IMR-90 (cell line): Measurements from ENCODE around the gene BNIP5. TPM values are rescaled to one million over a fixed set of nuclear protein-coding genes. Genes with fewer than 3 reads are reported as not detected.
A peak's percentile ranks its signal among the peaks of the same experiment; 100 is the strongest.

Experiments
- ATAC-seq: fragments of 200-7000 bp; cut with Tn5 transposase; 2 replicates; pipeline ENCODE4 v1.9.1; 2020; ENCODE audit warnings: low read depth, mild to moderate bottlenecking, moderate library complexity
- BruUV-seq: library from RNA; stranded (reverse); fragments of 400-500 nt; replicated peaks from 2 replicates; lab custom pipeline; 2021; lab: Mats Ljungman, UMichigan
- CTCF ChIA-PET: fragments of 300-600 bp; formaldehyde crosslinking; extraction: SDS; loops from one replicate; lab custom pipeline; 2021; ENCODE audit warnings: antibody characterized with exemption; lab: Yijun Ruan, JAX
- POLR2A ChIA-PET: fragments of 300-600 bp; sonication (Branson Sonifier 250); formaldehyde crosslinking; loops from one replicate; lab custom pipeline; 2022; ENCODE audit warnings: antibody characterized with exemption; ENCODE audit not compliant: unreplicated experiment; lab: Charles Lee
- DNase-seq: peaks from one replicate; pipeline ENCODE4 v3.0.0; 2013
- H2AFZ ChIP-seq: replicated peaks from 2 replicates; pipeline ENCODE3; 2013; ENCODE audit warnings: low read length, mild to moderate bottlenecking; ENCODE audit not compliant: poor library complexity
- H2AK5ac ChIP-seq: 2 replicates; pipeline ENCODE4 v1.6.1; 2013; ENCODE audit warnings: low read depth, low read length, inconsistent platforms
- H2AK9ac ChIP-seq: replicated peaks from 2 replicates; pipeline ENCODE3; 2013; ENCODE audit warnings: mild to moderate bottlenecking, low read depth, low read length, moderate library complexity; ENCODE audit not compliant: poor library complexity
- H2BK120ac ChIP-seq: 2 replicates; pipeline ENCODE4 v1.6.1; 2013; ENCODE audit warnings: low read depth, low read length, inconsistent platforms
- H2BK15ac ChIP-seq: 3 replicates; pipeline ENCODE4 v1.6.1; 2013; ENCODE audit warnings: low read depth, low read length, inconsistent platforms
- H2BK20ac ChIP-seq: 2 replicates; pipeline ENCODE4 v1.6.1; 2013; ENCODE audit warnings: low read depth, mild to moderate bottlenecking, inconsistent platforms, low read length, moderate library complexity
- H2BK5ac ChIP-seq: 2 replicates; pipeline ENCODE4 v1.6.1; 2013; ENCODE audit warnings: mild to moderate bottlenecking, low read depth, low read length, inconsistent platforms; ENCODE audit not compliant: poor library complexity, severe bottlenecking
- H3K14ac ChIP-seq: replicated peaks from 2 replicates; pipeline ENCODE4 v1.6.1; 2013; ENCODE audit warnings: low read depth, low read length, inconsistent platforms
- H3K18ac ChIP-seq: 2 replicates; pipeline ENCODE4 v1.6.1; 2013; ENCODE audit warnings: low read depth, low read length, control low read depth
- H3K23ac ChIP-seq: 2 replicates; pipeline ENCODE4 v1.6.1; 2013; ENCODE audit warnings: low read depth, low read length, inconsistent platforms
- H3K27ac ChIP-seq: 2 replicates; pipeline ENCODE4 v1.5.1; 2013; ENCODE audit warnings: mild to moderate bottlenecking, control low read depth, low read length; ENCODE audit not compliant: insufficient read depth
- H3K27me3 ChIP-seq: 2 replicates; pipeline ENCODE4 v1.6.1; 2013; ENCODE audit warnings: low read length; ENCODE audit not compliant: control insufficient read depth, insufficient read depth
- H3K36me3 ChIP-seq: 2 replicates; pipeline ENCODE4 v1.6.1; 2013; ENCODE audit warnings: low read length, mixed read lengths; ENCODE audit not compliant: control insufficient read depth, insufficient read depth
- H3K4ac ChIP-seq: 2 replicates; pipeline ENCODE4 v1.6.1; 2013; ENCODE audit warnings: low read depth, low read length, inconsistent platforms
- H3K4me1 ChIP-seq: 2 replicates; pipeline ENCODE4 v1.6.1; 2013; ENCODE audit warnings: low read length, mixed read lengths; ENCODE audit not compliant: control insufficient read depth, insufficient read depth
- H3K4me2 ChIP-seq: 2 replicates; pipeline ENCODE4 v1.6.1; 2013; ENCODE audit warnings: low read depth, mild to moderate bottlenecking, control low read depth, low read length, moderate library complexity
- H3K4me3 ChIP-seq: 2 replicates; pipeline ENCODE4 v1.5.1; 2013; ENCODE audit warnings: low read depth, mild to moderate bottlenecking, control low read depth, low read length, moderate library complexity; ENCODE audit not compliant: insufficient read depth
- H3K56ac ChIP-seq: 2 replicates; pipeline ENCODE4 v1.6.1; 2013; ENCODE audit warnings: low read length, inconsistent platforms; ENCODE audit not compliant: insufficient read depth; ENCODE audit errors: extremely low read depth
- H3K79me1 ChIP-seq, 2 experiments: 2 replicates each; pipeline ENCODE4 v1.6.1; 2013; ENCODE audit warnings: low read length in 2 of 2, inconsistent platforms in 1 of 2, low read depth in 1 of 2
- H3K9ac ChIP-seq: 2 replicates; pipeline ENCODE4 v1.6.1; 2013; ENCODE audit warnings: low read depth, low read length, control low read depth
- H3K9me1 ChIP-seq: 2 replicates; pipeline ENCODE4 v1.6.1; 2013; ENCODE audit warnings: low read length, inconsistent platforms; ENCODE audit not compliant: insufficient read depth
- H3K9me3 ChIP-seq: 2 replicates; pipeline ENCODE4 v1.6.1; 2013; ENCODE audit warnings: low read length; ENCODE audit not compliant: control insufficient read depth, insufficient read depth
- H4K20me1 ChIP-seq: 2 replicates; pipeline ENCODE4 v1.6.1; 2013; ENCODE audit warnings: low read length, inconsistent platforms; ENCODE audit not compliant: insufficient read depth
- H4K5ac ChIP-seq: 2 replicates; pipeline ENCODE4 v1.6.1; 2013; ENCODE audit warnings: mild to moderate bottlenecking, low read depth, low read length, control low read depth
- H4K8ac ChIP-seq, 2 experiments: 2 replicates each; pipeline ENCODE4 v1.6.1; 2013; ENCODE audit warnings: low read depth in 2 of 2, low read length in 2 of 2, control low read depth in 1 of 2, inconsistent platforms in 1 of 2
- H4K91ac ChIP-seq: 2 replicates; pipeline ENCODE4 v1.6.1; 2013; ENCODE audit warnings: low read depth, low read length, inconsistent platforms; ENCODE audit not compliant: insufficient read depth
- CEBPB ChIP-seq: IDR thresholded peaks from 2 replicates; pipeline ENCODE4 v1.6.1; 2012; ENCODE audit warnings: low read depth, low read length, improper control_type of control experiment
- ELK1 ChIP-seq: fragments of 150-350 bp; IDR thresholded peaks from 2 replicates; pipeline ENCODE4 v1.6.1; 2016; ENCODE audit warnings: low read depth, mild to moderate bottlenecking, low read length, moderate library complexity, borderline replicate concordance
- FOS ChIP-seq: fragments of 150-350 bp; IDR thresholded peaks from 2 replicates; pipeline ENCODE4 v1.6.1; 2016; ENCODE audit warnings: low read depth, low read length
- MAFK ChIP-seq: IDR thresholded peaks from 2 replicates; pipeline ENCODE4 v1.6.1; 2012; ENCODE audit warnings: low read depth, low read length, improper control_type of control experiment
- MAZ ChIP-seq: IDR thresholded peaks from 2 replicates; pipeline ENCODE4 v1.6.1; 2012; ENCODE audit warnings: low read depth, mild to moderate bottlenecking, low read length, improper control_type of control experiment, moderate library complexity, borderline replicate concordance
- RAD21 ChIP-seq: IDR thresholded peaks from 2 replicates; pipeline ENCODE4 v1.6.1; 2012; ENCODE audit warnings: low read length, improper control_type of control experiment
- RFX5 ChIP-seq: IDR thresholded peaks from 2 replicates; pipeline ENCODE4 v1.8.0; 2012; ENCODE audit warnings: low read depth, mild to moderate bottlenecking, low read length, moderate library complexity
- WGBS, 2 experiments: methylation state at CpG; one replicate each; pipeline versions ENCODE4 v1.1.5 to v1.1.7; 2013; ENCODE audit warnings: missing lambda C conversion rate in 2 of 2; ENCODE audit not compliant: insufficient read length in 1 of 2; ENCODE audit errors: extremely low coverage in 2 of 2; 5-methylcytosine and 5-hydroxymethylcytosine counted together
- dilution Hi-C: fragments of 300-500 bp; cut with HindIII; formaldehyde crosslinking; loops from one replicate; pipeline ENCODE4 v1.14.3; 2018; ENCODE audit warnings: low sequenced_read_pairs; ENCODE audit not compliant: unreplicated experiment
- in situ Hi-C: fragments of 300-500 bp; cut with MboI; formaldehyde crosslinking; loops from 3 replicates; pipeline ENCODE4 v1.14.3; 2019; ENCODE audit warnings: low sequenced_read_pairs, inconsistent platforms, mixed read lengths
- intact Hi-C: fragments of 100-400 bp; cut with micrococcal nuclease; formaldehyde crosslinking; loops from 2 replicates; pipeline ENCODE4 v1.10.0; 2022
- polyA plus RNA-seq, 3 experiments: library from polyadenylated mRNA; depleted of rRNA; stranded (reverse); fragments of >200 nt; gene quantifications; 2 replicates each; pipeline ENCODE4 v1.2.3, GENCODE V29; 2012; ENCODE audit warnings: low replicate concordance in 1 of 3
- total RNA-seq: library from RNA; depleted of rRNA; stranded (reverse); fragments of >200 nt; gene quantifications from 2 replicates; pipeline ENCODE4 v1.2.3, GENCODE V29; 2012

The BNIP5 gene
- total and polyA plus RNA-seq, 2 of the 4 experiments (the other 2 are of a cell fraction), result not detected

- no peak for ATAC-seq
- Histone ChIP-seq H3K56ac (no peak overlapping the region), H3K36me3 (no peaks in the 10 kb centered on the region), H4K91ac (no peak overlapping the region), H3K9me3 (no peaks in the 10 kb centered on the region), H2BK15ac (no peak overlapping the region), H3K9me1 (no peaks in the 10 kb centered on the region), H4K5ac (no peak overlapping the region), H4K20me1 (no peaks in the 10 kb centered on the region), H3K18ac (no peak overlapping the region), H4K8ac (no peak overlapping the region), H2AFZ (no peak overlapping the region), H3K23ac (no peak overlapping the region), H3K27me3 (peaks cover 51% of the 10 kb centered on the region), H3K4me3 (no peak overlapping the region), H3K79me1 (no peaks in the 10 kb centered on the region), H3K27ac (no peak overlapping the region), H3K4ac (no peak overlapping the region), H2BK5ac (no peak overlapping the region), H2BK20ac (no peak overlapping the region), H2BK120ac (no peak overlapping the region), H3K4me1 (no peaks in the 10 kb centered on the region), H3K9ac (no peak overlapping the region), H3K4me2 (no peak overlapping the region), H2AK9ac (no peak overlapping the region), H3K14ac (no peak overlapping the region), H2AK5ac (no peak overlapping the region)
- DNase-seq, result peak; percentile 4
- POLR2A ChIA-PET, result no interaction called here
- dilution Hi-C loops, result no loop called here
- TF ChIP-seq ELK1 (no peak), MAFK (no peak), MAZ (no peak), RFX5 (no peak), CEBPB (no peak), FOS (no peak), RAD21 (no peak)
- in situ Hi-C loops, result no loop called here
- WGBS, 2 experiments, result no CpG with 5 or more reads among the region's 1 CpG
- BruUV-seq, result no TSS peak
- intact Hi-C loops, result no loop called here
- CTCF ChIA-PET, result no interaction called here
Measured at GRCh38 chr6:36296240-36296639, 40.4 kb downstream of the BNIP5 start.
